ENCODE data around the gene CSNK1A1L.
"Not testable (repeated sequence)": the region's sequence is repeated elsewhere in the genome, so short reads cannot be mapped to it uniquely, and the experiment has no call there.

Gene CSNK1A1L

DNA sequence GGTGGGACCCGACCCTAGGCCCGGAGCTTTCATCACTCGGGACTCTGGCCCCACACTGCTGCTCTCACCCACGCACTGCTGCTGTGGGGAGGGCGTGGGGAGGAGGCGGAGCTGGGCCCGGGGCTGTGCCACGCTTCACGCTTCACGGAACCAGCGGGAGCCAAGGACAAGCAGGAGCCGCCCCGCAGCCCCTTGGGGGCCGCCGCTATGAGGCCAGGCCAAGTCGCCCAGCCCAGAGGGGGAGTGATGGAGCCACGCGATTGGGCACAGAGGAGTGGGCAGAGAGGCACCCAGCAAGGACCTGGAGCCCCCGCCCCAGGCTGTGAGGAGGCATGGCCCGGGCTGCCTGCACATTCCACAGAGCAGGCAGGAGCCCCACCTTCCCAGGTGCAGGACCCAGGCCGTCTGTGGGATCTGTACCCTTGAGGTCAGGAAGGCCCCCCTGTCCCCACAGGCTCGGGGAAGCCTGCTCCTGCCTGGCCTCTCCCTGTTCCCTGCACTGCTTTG is 35.8 kb downstream of the CSNK1A1L start:
- no peaks in the 10 kb centered on the region for H4K20me1 ChIP-seq
- H3K36me3 ChIP-seq = no peaks in the 10 kb centered on the region
- peak overlapping the region; percentile 64 for H3K4me3 ChIP-seq
- no peaks in the 10 kb centered on the region for H3K9me3 ChIP-seq
- peak overlapping the region; percentile 71 for H3K27ac ChIP-seq
- H3K27me3 ChIP-seq = no peaks in the 10 kb centered on the region
- H3K9ac ChIP-seq = peak overlapping the region; percentile 72
- peak overlapping the region; percentile 93 for H3K4me2 ChIP-seq
- H3K4me1 ChIP-seq = peaks cover 18% of the 10 kb centered on the region
- no peak for TF ChIP-seq Cebpa-rat (IDR thresholded peaks at IDR 0.05)

GRCh38 chr13:37068962-37069361 is 36.5 kb downstream of the CSNK1A1L start:
- peak overlapping the region; percentile 64 for H3K4me3 ChIP-seq
- no peak for TF ChIP-seq Cebpa-rat (IDR thresholded peaks at IDR 0.05)
- H3K4me2 ChIP-seq = peak overlapping the region; percentile 93
- H3K9ac ChIP-seq = peak overlapping the region; percentile 72
- no peaks in the 10 kb centered on the region for H4K20me1 ChIP-seq
- H3K4me1 ChIP-seq = peaks cover 18% of the 10 kb centered on the region
- H3K36me3 ChIP-seq = no peaks in the 10 kb centered on the region
- H3K27me3 ChIP-seq = no peaks in the 10 kb centered on the region
- H3K9me3 ChIP-seq = no peaks in the 10 kb centered on the region
- H3K27ac ChIP-seq = peak overlapping the region; percentile 71

DNA sequence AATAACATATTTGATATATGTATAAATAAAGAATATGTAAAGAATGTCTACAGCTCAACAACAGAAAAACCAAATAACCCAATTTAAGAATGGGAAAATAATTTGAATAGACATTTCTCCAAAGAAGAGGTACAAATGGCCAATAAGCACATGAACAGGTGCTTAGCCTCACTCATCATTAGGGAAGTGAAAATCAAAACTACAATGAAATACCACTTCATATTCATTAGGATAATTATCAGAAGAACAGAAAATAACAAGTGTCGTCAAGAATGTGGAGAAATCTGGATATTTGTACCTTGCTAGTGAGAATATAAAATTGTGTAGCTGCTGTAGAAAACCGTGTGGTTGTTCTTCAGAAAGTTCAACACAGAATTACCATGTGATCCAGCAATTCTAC is 37.6 kb downstream of the CSNK1A1L start:
- H3K27ac ChIP-seq = no peak overlapping the region
- no peaks in the 10 kb centered on the region for H4K20me1 ChIP-seq
- H3K27me3 ChIP-seq = no peaks in the 10 kb centered on the region
- no peak overlapping the region for H3K4me3 ChIP-seq
- H3K9ac ChIP-seq = no peak overlapping the region
- no peaks in the 10 kb centered on the region for H3K9me3 ChIP-seq
- no peak overlapping the region for H3K4me2 ChIP-seq
- no peak for TF ChIP-seq Cebpa-rat (IDR thresholded peaks at IDR 0.05)
- no peaks in the 10 kb centered on the region for H3K36me3 ChIP-seq
- peaks cover 18% of the 10 kb centered on the region for H3K4me1 ChIP-seq

GRCh38 chr13:37065890-37066526 is 39.5 kb downstream of the CSNK1A1L start:
- Histone ChIP-seq H3K4me1 (peaks cover 18% of the 10 kb centered on the region), H3K27me3 (no peaks in the 10 kb centered on the region), H3K36me3 (no peaks in the 10 kb centered on the region), H3K9ac (no peak overlapping the region), H4K20me1 (no peaks in the 10 kb centered on the region), H3K27ac (no peak overlapping the region), H3K4me2 (no peak overlapping the region), H3K4me3 (no peak overlapping the region), H3K9me3 (no peaks in the 10 kb centered on the region)
- no peak for TF ChIP-seq Cebpa-rat (IDR thresholded peaks at IDR 0.05)

- peaks cover 9% of the 10 kb centered on the region; the same call in 1 of the 2 replicates for H3K9me3 ChIP-seq
- H3K4me1 ChIP-seq = peaks cover 19% of the 10 kb centered on the region
- H4K20me1 ChIP-seq = peaks cover 8% of the 10 kb centered on the region; the same call in 1 of the 2 replicates
- H3K4me3 ChIP-seq = peak overlapping the region; percentile 89
- peaks cover 13% of the 10 kb centered on the region for H3K36me3 ChIP-seq
- no peak for TF ChIP-seq Cebpa-rat (IDR thresholded peaks at IDR 0.05)
- no peak overlapping the region for H3K27ac ChIP-seq
- H3K27me3 ChIP-seq = no peaks in the 10 kb centered on the region
- peak overlapping the region; percentile 95; the same call in 1 of the 2 replicates for H3K9ac ChIP-seq
- peak overlapping the region; percentile 70 for H3K4me2 ChIP-seq
Measured at GRCh38 chr13:37059848-37060192, 45.6 kb downstream of the CSNK1A1L start.

DNA sequence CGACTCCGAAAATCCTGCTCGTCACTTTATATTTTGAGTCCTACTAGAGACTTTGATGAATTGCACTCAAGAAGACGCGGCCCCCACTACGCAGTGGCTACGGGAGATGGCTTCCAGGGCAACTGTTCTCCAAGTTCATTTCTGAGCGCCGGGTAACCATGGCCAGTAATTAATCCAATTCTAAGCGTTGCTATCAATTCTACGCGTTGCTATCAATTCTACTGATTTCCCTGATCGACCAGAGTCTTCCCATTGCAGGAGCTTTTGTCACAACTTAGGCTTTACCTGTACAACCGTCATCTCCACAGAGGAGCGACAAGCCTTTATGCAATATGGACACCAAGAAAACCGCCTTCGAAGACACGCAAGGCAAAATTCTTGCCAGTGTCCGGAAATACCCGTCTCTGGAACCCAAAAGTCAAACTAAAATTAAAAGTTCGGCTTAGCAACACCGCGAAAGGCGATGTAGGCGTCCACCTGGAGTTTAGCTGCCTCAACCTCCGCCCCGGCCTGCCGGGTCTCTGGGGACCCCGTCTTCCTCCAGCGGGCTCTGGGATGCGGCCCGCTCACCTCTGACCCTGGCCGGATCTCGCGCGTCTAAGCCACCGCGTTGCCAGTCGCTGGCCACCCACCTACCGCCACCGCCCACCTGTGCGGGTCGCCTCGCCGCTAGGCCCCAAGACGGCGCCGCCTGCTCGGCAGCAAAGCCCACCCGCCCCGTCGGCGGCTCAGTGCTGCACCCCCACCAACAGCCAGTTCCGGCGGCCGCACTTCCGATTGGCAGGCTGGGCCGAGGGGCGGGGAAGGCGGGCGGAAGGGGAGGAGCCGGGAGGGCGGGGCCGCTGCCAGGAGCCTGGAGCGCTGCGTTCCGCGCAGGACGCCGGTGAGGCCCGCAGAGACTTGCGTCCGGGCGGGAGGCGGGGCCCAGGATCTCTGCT is 46.3 kb downstream of the CSNK1A1L start, which contains the start of gene SUPT20H:
SUPT20H (minus strand) TSS at position 779 of the 938 bp plus-strand sequence. CDS start 8,198 bp downstream, outside the sequence.
- TF ChIP-seq Cebpa-rat (IDR thresholded peaks at IDR 0.05) = no peak
- Histone ChIP-seq H3K4me1 (peaks cover 19% of the 10 kb centered on the region), H3K9ac (peak within 1 kb of the TSS; percentile 95), H3K4me3 (peak within 1 kb of the TSS; percentile 89), H3K9me3 (peaks cover 9% of the 10 kb centered on the region; the same call in 1 of the 2 replicates), H4K20me1 (peaks cover 8% of the 10 kb centered on the region; the same call in 1 of the 2 replicates), H3K4me2 (peak within 1 kb of the TSS; percentile 85), H3K27ac (peak within 1 kb of the TSS; percentile 96), H3K36me3 (peaks cover 13% of the 10 kb centered on the region), H3K27me3 (no peaks in the 10 kb centered on the region)

- H4K20me1 ChIP-seq = peaks cover 29% of the 10 kb centered on the region
- not testable (repeated sequence) for H3K4me2 ChIP-seq
Measured at GRCh38 chr13:37056228-37056627, 49.2 kb downstream of the CSNK1A1L start.

More at GRCh38 chr13:37056228-37056627, 49.2 kb downstream of the CSNK1A1L start:
- H3K9me3 ChIP-seq = peaks cover 15% of the 10 kb centered on the region; the same call in 1 of the 2 replicates
- H3K27me3 ChIP-seq, H3K27ac ChIP-seq, H3K4me3 ChIP-seq, H3K9ac ChIP-seq: not testable (repeated sequence)
- peaks cover 19% of the 10 kb centered on the region for H3K36me3 ChIP-seq
- peaks cover 19% of the 10 kb centered on the region for H3K4me1 ChIP-seq

Data from BLaER1 (cell line).